CD4-positive, CD25-positive, alpha-beta regulatory T cell (primary cell): ENCODE results near the gene SSR3. TPM values are rescaled to one million over a fixed set of nuclear protein-coding genes. Genes with fewer than 3 reads are reported as not detected.

Experiments
- ATAC-seq, 2 donors: fragments of 150-1000 bp; cut with Tn5 transposase; one replicate each; pipeline ENCODE4 v1.10.0; 2021; ENCODE audit warnings: low read depth in 2 of 2, moderate number of reproducible peaks in 2 of 2, moderate library complexity in 1 of 2
- DNase-seq, 3 donors: peaks; one replicate each; pipeline versions ENCODE4 v3.0.0 to v3.0.0-alpha.2; 2012 to 2022; ENCODE audit warnings: mixed read lengths in 1 of 3
- H3K27ac ChIP-seq: one replicate; pipeline ENCODE4 v1.7.0; 2013; ENCODE audit warnings: mild to moderate bottlenecking, low read length; ENCODE audit not compliant: insufficient read depth, poor library complexity, severe bottlenecking
- H3K27me3 ChIP-seq: one replicate; pipeline ENCODE4 v1.7.0; 2013; ENCODE audit warnings: low read length; ENCODE audit not compliant: control insufficient read depth, insufficient read depth
- H3K36me3 ChIP-seq: one replicate; pipeline ENCODE4 v1.7.0; 2013; ENCODE audit warnings: mild to moderate bottlenecking, low read length, moderate library complexity; ENCODE audit not compliant: control insufficient read depth, insufficient read depth
- H3K4me1 ChIP-seq: 2 replicates; pipeline ENCODE4 v1.7.0; 2013; ENCODE audit warnings: mild to moderate bottlenecking, low read length; ENCODE audit not compliant: insufficient read depth, control insufficient read depth, poor library complexity, severe bottlenecking
- H3K4me3 ChIP-seq: one replicate; pipeline ENCODE4 v1.7.0; 2013; ENCODE audit warnings: low read depth, mild to moderate bottlenecking, low read length, moderate library complexity
- H3K9me3 ChIP-seq, 2 experiments: 1 replicate in 1 of 2; 2 replicates in 1 of 2; pipeline ENCODE4 v1.7.0; 2013; ENCODE audit warnings: low read length in 2 of 2, mild to moderate bottlenecking in 1 of 2, moderate library complexity in 1 of 2; ENCODE audit not compliant: control insufficient read depth in 2 of 2
- H3K27ac Mint-ChIP-seq, 3 donors: one replicate each; pipeline ENCODE4 v1.8.0; 2020 to 2022; ENCODE audit warnings: mild to moderate bottlenecking in 3 of 3, mixed read lengths in 3 of 3, moderate library complexity in 2 of 3
- H3K27me3 Mint-ChIP-seq: one replicate; pipeline ENCODE4 v1.8.0; 2022; ENCODE audit warnings: mild to moderate bottlenecking, mixed read lengths
- H3K36me3 Mint-ChIP-seq: one replicate; pipeline ENCODE4 v1.8.0; 2020; ENCODE audit warnings: mixed read lengths
- H3K4me1 Mint-ChIP-seq, 4 donors: one replicate each; pipeline ENCODE4 v1.8.0; 2020 to 2022; ENCODE audit warnings: mixed read lengths in 4 of 4, mild to moderate bottlenecking in 1 of 4
- H3K4me3 Mint-ChIP-seq, 4 donors: one replicate each; pipeline ENCODE4 v1.8.0; 2020 to 2022; ENCODE audit warnings: mild to moderate bottlenecking in 4 of 4, mixed read lengths in 4 of 4, moderate library complexity in 3 of 4
- H3K9me3 Mint-ChIP-seq, 7 donors: one replicate each; pipeline ENCODE4 v1.8.0; 2020 to 2022; ENCODE audit warnings: mixed read lengths in 7 of 7, mild to moderate bottlenecking in 3 of 7, moderate library complexity in 2 of 7
- polyA plus RNA-seq, 4 donors: library from polyadenylated mRNA; unstranded; fragments of 300-500 nt; fragmentation: Illumina TruSeq; gene quantifications; one replicate each; pipeline ENCODE4 v1.2.3, GENCODE V29; 2021
- total RNA-seq: library from RNA; stranded (reverse); gene quantifications from one replicate; pipeline ENCODE4 v1.2.3, GENCODE V29; 2022

Gene SSR3
- total RNA-seq (73.9 TPM), polyA plus RNA-seq (100 to 1,000 TPM; 133 to 183 (median 145) TPM)

DNA sequence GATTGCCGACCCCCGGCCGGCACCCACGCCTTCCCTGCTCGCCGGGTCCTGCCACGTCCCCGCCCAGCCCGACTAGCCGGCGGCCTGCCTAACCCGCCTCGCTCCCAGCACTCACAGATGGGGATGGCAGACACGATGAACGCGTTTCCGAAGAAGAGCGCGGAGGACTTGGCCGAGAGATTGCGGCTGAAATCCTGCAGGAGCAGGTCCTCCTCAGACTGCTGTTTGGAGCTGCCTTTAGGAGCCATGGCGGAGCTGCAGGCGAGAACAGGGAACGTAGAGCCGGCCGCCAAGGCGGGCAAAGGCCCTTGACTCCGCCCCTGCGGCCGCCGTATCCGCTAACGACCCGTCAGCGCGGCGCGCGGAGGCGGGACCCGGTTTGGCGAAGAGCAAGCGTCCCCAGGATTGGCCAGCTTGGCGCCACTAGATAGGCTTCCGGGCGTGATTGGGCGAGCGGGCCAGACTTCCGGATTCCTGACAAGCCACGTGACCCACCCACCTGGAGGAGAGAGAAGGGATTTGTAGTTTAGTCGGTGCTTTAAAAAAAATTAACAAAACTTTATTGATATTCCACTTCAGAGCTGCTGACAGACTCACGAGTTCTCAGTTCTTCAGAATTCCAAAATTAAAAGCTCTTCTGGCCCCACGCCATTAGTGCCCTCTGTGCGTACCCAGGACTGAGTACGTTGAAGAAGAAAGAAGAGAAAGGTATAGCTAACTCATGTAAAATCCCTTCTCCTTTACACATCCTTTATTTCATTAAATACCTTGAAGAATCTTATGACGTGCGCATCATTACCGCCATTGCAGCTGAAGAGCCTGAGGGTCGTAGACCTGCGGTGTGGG, at the start of gene SSR3:
Gene SSR3 (minus strand): TSS at position 276 of the 846 bp plus-strand sequence. CDS start 28 bp downstream, at position 248.
- ATAC-seq: peak; percentile 99 to 100
- Histone ChIP-seq H3K9me3 (no peaks in the 10 kb centered on the region), H3K4me3 (peak within 1 kb of the TSS; percentile 97), H3K27ac (peak within 1 kb of the TSS; percentile 79), H3K27me3 (no peaks in the 10 kb centered on the region), H3K4me1 (peaks cover 24% of the 10 kb centered on the region), H3K36me3 (peaks cover 20% of the 10 kb centered on the region)
- DNase-seq: peak; percentile 98 to 100 (median 99)
- H3K27ac Mint-ChIP-seq: peak within 1 kb of the TSS; percentile 86 to 94 (median 91)
- H3K36me3 Mint-ChIP-seq: peaks cover 23% of the 10 kb centered on the region
- H3K9me3 Mint-ChIP-seq: no peaks in the 10 kb centered on the region
- H3K4me1 Mint-ChIP-seq: peaks cover 14 to 58% (median 40%) of the 10 kb centered on the region in 4 donors
- H3K27me3 Mint-ChIP-seq: peaks cover 20% of the 10 kb centered on the region
- peak within 1 kb of the TSS; percentile 94 to 98 (median 98) for H3K4me3 Mint-ChIP-seq

GRCh38 chr3:156604064-156604641, 49.2 kb upstream of the SSR3 start:
- H3K27me3 ChIP-seq: peaks cover 6% of the 10 kb centered on the region
- H3K27me3 Mint-ChIP-seq: peaks cover 28% of the 10 kb centered on the region
- H3K4me1 Mint-ChIP-seq: peaks cover 0 to 8% (median 3%) of the 10 kb centered on the region in 4 donors
- no peak overlapping the region for H3K27ac ChIP-seq
- H3K9me3 ChIP-seq: no peaks in the 10 kb centered on the region
- no peak for ATAC-seq
- H3K4me3 Mint-ChIP-seq: no peak overlapping the region
- H3K4me3 ChIP-seq: no peak overlapping the region
- H3K27ac Mint-ChIP-seq: no peak overlapping the region
- DNase-seq: no peak
- no peaks in the 10 kb centered on the region for H3K9me3 Mint-ChIP-seq
- peaks cover 2% of the 10 kb centered on the region for H3K4me1 ChIP-seq
- no peaks in the 10 kb centered on the region for H3K36me3 Mint-ChIP-seq
- no peaks in the 10 kb centered on the region for H3K36me3 ChIP-seq

DNA sequence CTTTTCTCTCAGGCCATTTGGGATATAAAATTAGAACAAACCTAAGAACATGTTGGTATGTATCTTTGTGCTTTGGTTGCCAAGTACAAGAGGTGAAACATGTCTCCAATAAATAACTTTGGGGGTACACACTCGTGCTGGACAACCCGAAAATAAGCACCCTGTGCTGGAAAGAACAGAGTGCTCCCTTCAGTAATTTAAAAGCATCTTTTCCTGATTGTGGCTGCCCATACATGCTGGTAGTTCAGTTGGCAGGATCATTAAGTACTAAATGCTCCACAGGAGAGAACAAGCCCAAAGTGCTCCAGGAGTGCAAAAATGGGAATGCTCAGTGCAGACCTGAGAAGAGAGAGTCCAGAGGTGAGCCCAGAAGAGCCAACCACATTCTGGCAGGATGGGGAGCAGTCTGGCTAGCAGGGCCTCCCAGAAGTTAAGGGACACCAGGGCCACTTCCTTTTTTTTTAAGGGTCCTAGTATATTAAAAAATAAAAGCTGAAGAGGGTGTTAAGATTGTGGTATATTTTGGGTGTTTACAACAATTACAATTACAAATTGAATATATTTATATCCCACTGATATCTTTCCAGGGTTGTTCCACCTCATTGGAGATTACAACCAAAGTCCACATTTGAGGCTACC, 48.6 kb upstream of the SSR3 start:
- Histone ChIP-seq H3K36me3 (no peaks in the 10 kb centered on the region), H3K9me3 (no peaks in the 10 kb centered on the region), H3K27me3 (peaks cover 6% of the 10 kb centered on the region), H3K27ac (no peak overlapping the region), H3K4me3 (no peak overlapping the region), H3K4me1 (peaks cover 2% of the 10 kb centered on the region)
- no peaks in the 10 kb centered on the region for H3K9me3 Mint-ChIP-seq
- DNase-seq (no peak), ATAC-seq (no peak)
- peaks cover 0 to 8% (median 3%) of the 10 kb centered on the region in 4 donors for H3K4me1 Mint-ChIP-seq
- no peak overlapping the region for H3K27ac Mint-ChIP-seq
- no peaks in the 10 kb centered on the region for H3K36me3 Mint-ChIP-seq
- H3K27me3 Mint-ChIP-seq: peaks cover 24% of the 10 kb centered on the region
- no peak overlapping the region for H3K4me3 Mint-ChIP-seq

- H3K27me3 Mint-ChIP-seq: peaks cover 19% of the 10 kb centered on the region
- ATAC-seq: peak in 1 of 2 donors; percentile 28
- no peaks in the 10 kb centered on the region for H3K36me3 ChIP-seq
- H3K9me3 Mint-ChIP-seq: no peaks in the 10 kb centered on the region
- no peak overlapping the region for H3K4me3 Mint-ChIP-seq
- peak in 1 of 3 donors; percentile 32 for DNase-seq
- H3K27ac ChIP-seq: no peak overlapping the region
- no peaks in the 10 kb centered on the region for H3K9me3 ChIP-seq
- no peaks in the 10 kb centered on the region for H3K36me3 Mint-ChIP-seq
- peaks cover 2% of the 10 kb centered on the region for H3K4me1 ChIP-seq
- H3K27me3 ChIP-seq: peaks cover 6% of the 10 kb centered on the region
- no peak overlapping the region for H3K27ac Mint-ChIP-seq
- H3K4me3 ChIP-seq: no peak overlapping the region
- peaks cover 0 to 8% (median 3%) of the 10 kb centered on the region in 4 donors for H3K4me1 Mint-ChIP-seq
Observed at GRCh38 chr3:156602424-156602823, 47.5 kb upstream of the SSR3 start.

- ATAC-seq: no peak
- no peaks in the 10 kb centered on the region for H3K9me3 ChIP-seq
- Mint-ChIP-seq H3K4me3 (no peak overlapping the region), H3K4me1 (peaks cover 0 to 6% (median 1%) of the 10 kb centered on the region in 4 donors), H3K36me3 (no peaks in the 10 kb centered on the region), H3K27me3 (peaks cover 17% of the 10 kb centered on the region), H3K9me3 (peaks cover 0 to 2% (median 0%) of the 10 kb centered on the region in 7 donors), H3K27ac (no peak overlapping the region)
- H3K4me1 ChIP-seq: no peaks in the 10 kb centered on the region
- no peaks in the 10 kb centered on the region for H3K36me3 ChIP-seq
- H3K27ac ChIP-seq: no peak overlapping the region
- no peak for DNase-seq
- no peaks in the 10 kb centered on the region for H3K27me3 ChIP-seq
- no peak overlapping the region for H3K4me3 ChIP-seq
Observed at GRCh38 chr3:156601497-156601896, 46.6 kb upstream of the SSR3 start.

DNA sequence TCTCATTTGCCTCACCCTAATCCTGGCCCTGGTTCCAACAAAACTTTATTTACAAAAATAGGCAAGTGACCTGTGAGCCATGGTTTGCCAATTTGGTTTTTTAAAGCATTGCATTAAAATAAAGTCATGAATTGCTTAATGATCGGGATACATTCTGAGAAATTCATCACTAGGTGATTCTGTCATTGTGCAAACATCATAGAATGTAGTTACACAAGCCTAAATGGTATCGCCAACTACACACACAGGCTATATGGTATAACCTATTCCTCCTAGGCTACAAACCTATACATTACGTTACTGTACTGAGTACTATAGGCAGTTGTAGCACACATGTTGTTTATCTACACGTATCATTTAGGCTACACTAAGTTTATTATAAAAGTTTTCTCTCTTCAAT, 45.9 kb upstream of the SSR3 start:
- Histone ChIP-seq H3K27ac (no peak overlapping the region), H3K9me3 (no peaks in the 10 kb centered on the region), H3K36me3 (no peaks in the 10 kb centered on the region), H3K27me3 (no peaks in the 10 kb centered on the region), H3K4me1 (no peaks in the 10 kb centered on the region), H3K4me3 (no peak overlapping the region)
- Mint-ChIP-seq H3K36me3 (no peaks in the 10 kb centered on the region), H3K4me3 (no peak overlapping the region), H3K9me3 (peaks cover 0 to 2% (median 0%) of the 10 kb centered on the region in 7 donors), H3K4me1 (peaks cover 0 to 2% (median under 1%) of the 10 kb centered on the region in 4 donors), H3K27ac (no peak overlapping the region), H3K27me3 (peaks cover 17% of the 10 kb centered on the region)
- no peak for ATAC-seq
- no peak for DNase-seq

DNA sequence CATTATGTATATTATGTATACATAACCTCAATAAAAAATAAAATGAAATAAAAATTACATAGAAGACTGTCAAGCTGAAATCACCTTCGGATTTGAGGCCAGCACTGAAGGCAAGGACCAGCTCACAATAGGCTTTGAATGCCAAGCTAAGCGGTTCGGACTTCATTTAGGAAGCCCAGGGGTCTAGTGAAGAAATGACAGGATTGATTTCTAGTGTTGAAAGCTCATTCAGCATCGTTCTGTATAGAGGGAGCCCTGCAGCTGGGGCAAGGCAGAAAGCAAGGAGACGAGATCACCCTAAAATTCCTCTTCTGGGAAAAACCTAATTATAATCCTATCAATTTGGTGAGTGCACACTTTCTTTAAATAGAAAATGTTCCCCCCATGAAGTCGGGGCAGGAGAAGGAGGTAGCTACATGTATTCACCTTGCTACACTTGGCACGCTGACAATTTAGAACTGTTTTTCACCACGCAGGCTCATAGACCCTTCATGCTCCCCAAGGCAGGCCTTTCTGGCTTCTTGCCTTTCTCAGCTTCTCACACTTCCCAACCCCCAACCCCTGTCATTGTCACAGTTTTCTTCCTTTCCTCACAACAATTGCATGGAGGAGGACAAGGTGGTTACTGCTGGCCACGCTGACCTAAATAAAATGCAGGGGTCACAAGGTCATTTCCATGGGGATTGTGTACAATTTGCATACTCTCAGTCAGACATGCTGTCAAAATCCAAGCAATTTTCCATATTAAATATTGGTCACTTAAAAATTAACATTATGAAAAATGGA, 44.4 kb upstream of the SSR3 start:
- Histone ChIP-seq H3K4me3 (no peak overlapping the region), H3K4me1 (no peaks in the 10 kb centered on the region), H3K27ac (no peak overlapping the region), H3K27me3 (no peaks in the 10 kb centered on the region), H3K36me3 (no peaks in the 10 kb centered on the region), H3K9me3 (no peaks in the 10 kb centered on the region)
- Mint-ChIP-seq H3K27ac (no peak overlapping the region), H3K9me3 (peaks cover 0 to 2% (median 0%) of the 10 kb centered on the region in 7 donors), H3K4me1 (no peaks in the 10 kb centered on the region), H3K4me3 (no peak overlapping the region), H3K27me3 (peaks cover 14% of the 10 kb centered on the region), H3K36me3 (no peaks in the 10 kb centered on the region)
- DNase-seq (no peak), ATAC-seq (no peak)
